Osteocyte (in vitro differentiated cells): ENCODE measurements around the gene PLXNA4. TPM values are rescaled to one million over a fixed set of nuclear protein-coding genes. Genes with fewer than 3 reads are reported as not detected.

Experiments
- DNase-seq: peaks from one replicate; pipeline ENCODE4 v3.0.0; 2021; ENCODE audit warnings: mixed read lengths; ENCODE audit not compliant: unreplicated experiment; ENCODE audit errors: extremely low spot score
- H3K27ac Mint-ChIP-seq: one replicate; pipeline ENCODE4 v1.8.0; 2021; ENCODE audit warnings: mild to moderate bottlenecking, mixed read lengths; ENCODE audit not compliant: unreplicated experiment
- H3K27me3 Mint-ChIP-seq: one replicate; pipeline ENCODE4 v1.8.0; 2021; ENCODE audit warnings: mixed read lengths; ENCODE audit not compliant: unreplicated experiment
- H3K36me3 Mint-ChIP-seq: one replicate; pipeline ENCODE4 v1.8.0; 2021; ENCODE audit warnings: mixed read lengths; ENCODE audit not compliant: unreplicated experiment
- H3K4me1 Mint-ChIP-seq: one replicate; pipeline ENCODE4 v1.8.0; 2021; ENCODE audit warnings: mixed read lengths; ENCODE audit not compliant: unreplicated experiment
- H3K4me3 Mint-ChIP-seq: one replicate; pipeline ENCODE4 v1.8.0; 2021; ENCODE audit warnings: mild to moderate bottlenecking, moderate library complexity, mixed read lengths; ENCODE audit not compliant: unreplicated experiment
- H3K9me3 Mint-ChIP-seq: one replicate; pipeline ENCODE4 v1.8.0; 2021; ENCODE audit warnings: mixed read lengths; ENCODE audit not compliant: unreplicated experiment
- total RNA-seq: library from RNA; stranded (reverse); gene quantifications from 2 replicates; pipeline ENCODE4 v1.2.1, GENCODE V29; 2021
- TF ChIP-seq, protein P1 (sequence below): fragments of 200-600 bp; sonication (generic); IDR thresholded peaks from 2 replicates; pipeline ENCODE4 v1.5.0; 2021; ENCODE audit warnings: antibody characterized with exemption, mild to moderate bottlenecking, moderate library complexity

PLXNA4 gene
- total RNA-seq, 1 donor from 2014 or later: 59.0 TPM

GRCh38 chr7:132430861-132431822 lies 145.1 kb downstream of the PLXNA4 start:
- no peak for DNase-seq
- TF ChIP-seq, protein P1, sequence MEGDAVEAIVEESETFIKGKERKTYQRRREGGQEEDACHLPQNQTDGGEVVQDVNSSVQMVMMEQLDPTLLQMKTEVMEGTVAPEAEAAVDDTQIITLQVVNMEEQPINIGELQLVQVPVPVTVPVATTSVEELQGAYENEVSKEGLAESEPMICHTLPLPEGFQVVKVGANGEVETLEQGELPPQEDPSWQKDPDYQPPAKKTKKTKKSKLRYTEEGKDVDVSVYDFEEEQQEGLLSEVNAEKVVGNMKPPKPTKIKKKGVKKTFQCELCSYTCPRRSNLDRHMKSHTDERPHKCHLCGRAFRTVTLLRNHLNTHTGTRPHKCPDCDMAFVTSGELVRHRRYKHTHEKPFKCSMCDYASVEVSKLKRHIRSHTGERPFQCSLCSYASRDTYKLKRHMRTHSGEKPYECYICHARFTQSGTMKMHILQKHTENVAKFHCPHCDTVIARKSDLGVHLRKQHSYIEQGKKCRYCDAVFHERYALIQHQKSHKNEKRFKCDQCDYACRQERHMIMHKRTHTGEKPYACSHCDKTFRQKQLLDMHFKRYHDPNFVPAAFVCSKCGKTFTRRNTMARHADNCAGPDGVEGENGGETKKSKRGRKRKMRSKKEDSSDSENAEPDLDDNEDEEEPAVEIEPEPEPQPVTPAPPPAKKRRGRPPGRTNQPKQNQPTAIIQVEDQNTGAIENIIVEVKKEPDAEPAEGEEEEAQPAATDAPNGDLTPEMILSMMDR: no peak
- Mint-ChIP-seq H3K4me3 (no peak overlapping the region), H3K36me3 (no peaks in the 10 kb centered on the region), H3K9me3 (no peaks in the 10 kb centered on the region), H3K27ac (peak overlapping the region; percentile 40), H3K4me1 (peaks cover 43% of the 10 kb centered on the region), H3K27me3 (no peaks in the 10 kb centered on the region)

GRCh38 chr7:132430041-132430855 lies 146.0 kb downstream of the PLXNA4 start:
- H3K4me1 Mint-ChIP-seq: peaks cover 48% of the 10 kb centered on the region
- H3K4me3 Mint-ChIP-seq: no peak overlapping the region
- no peak for DNase-seq
- no peaks in the 10 kb centered on the region for H3K9me3 Mint-ChIP-seq
- no peaks in the 10 kb centered on the region for H3K27me3 Mint-ChIP-seq
- TF ChIP-seq, protein P1: no peak
- H3K36me3 Mint-ChIP-seq: no peaks in the 10 kb centered on the region
- no peak overlapping the region for H3K27ac Mint-ChIP-seq

DNA sequence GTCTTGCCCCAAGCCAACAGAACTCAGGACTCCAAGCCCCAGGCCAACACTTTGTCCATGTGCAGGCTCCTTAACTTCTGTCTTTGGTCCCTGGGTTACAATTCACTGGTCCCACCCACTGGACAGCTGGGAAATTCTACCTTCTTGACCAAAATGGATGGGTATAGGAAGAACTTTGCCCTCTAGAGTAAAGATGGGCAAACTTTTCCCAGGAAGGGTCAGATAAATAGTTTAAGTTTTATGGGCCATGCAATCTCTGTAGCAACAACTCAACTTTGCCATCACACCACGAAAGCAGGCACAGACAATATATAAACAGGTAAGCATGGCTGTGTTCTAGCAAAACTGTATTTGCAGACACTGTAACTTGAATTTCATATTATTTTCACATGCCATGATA lies 147.1 kb downstream of the PLXNA4 start:
- Mint-ChIP-seq H3K4me3 (no peak overlapping the region), H3K27me3 (no peaks in the 10 kb centered on the region), H3K27ac (no peak overlapping the region), H3K4me1 (peaks cover 54% of the 10 kb centered on the region), H3K9me3 (no peaks in the 10 kb centered on the region), H3K36me3 (no peaks in the 10 kb centered on the region)
- TF ChIP-seq, protein P1: no peak
- DNase-seq: no peak

GRCh38 chr7:132428247-132428919 lies 147.9 kb downstream of the PLXNA4 start:
- no peaks in the 10 kb centered on the region for H3K36me3 Mint-ChIP-seq
- H3K27ac Mint-ChIP-seq: no peak overlapping the region
- TF ChIP-seq, protein P1: no peak
- no peak overlapping the region for H3K4me3 Mint-ChIP-seq
- DNase-seq: no peak
- H3K27me3 Mint-ChIP-seq: no peaks in the 10 kb centered on the region
- H3K4me1 Mint-ChIP-seq: peaks cover 61% of the 10 kb centered on the region
- no peaks in the 10 kb centered on the region for H3K9me3 Mint-ChIP-seq
